HG02943 (cell line): ENCODE data around the gene TCAIM.
A peak's percentile ranks its signal among the peaks of the same experiment; 100 is the strongest.

Experiments used
- ATAC-seq: cut with Tn5 transposase; IDR thresholded peaks from one replicate; pipeline ENCODE4 v1.9.1; 2021; ENCODE audit warnings: mild to moderate bottlenecking, low read depth, moderate library complexity; ENCODE audit not compliant: unreplicated experiment

Gene TCAIM

GRCh38 chr3:44439499-44440295, 101.1 kb downstream of the TCAIM start:
- peak; percentile 90 for ATAC-seq

GRCh38 chr3:44442596-44443309, 104.2 kb downstream of the TCAIM start:
- ATAC-seq = no peak

- ATAC-seq = no peak
Measured at GRCh38 chr3:44444437-44444836, 105.9 kb downstream of the TCAIM start.

GRCh38 chr3:44444896-44445691, 106.5 kb downstream of the TCAIM start:
- no peak for ATAC-seq

GRCh38 chr3:44445786-44446185, 107.2 kb downstream of the TCAIM start:
- ATAC-seq = no peak

- ATAC-seq = no peak
Measured at GRCh38 chr3:44446929-44447328, 108.4 kb downstream of the TCAIM start.

GRCh38 chr3:44451441-44451840, 112.9 kb downstream of the TCAIM start:
- ATAC-seq = no peak

GRCh38 chr3:44454258-44454657, 115.7 kb downstream of the TCAIM start:
- no peak for ATAC-seq

GRCh38 chr3:44455318-44455717, 116.8 kb downstream of the TCAIM start:
- no peak for ATAC-seq
